Kidney epithelial cell (primary cell): Measurements from ENCODE around the gene PPP1R27. TPM values are rescaled to one million over a fixed set of nuclear protein-coding genes. Genes with fewer than 3 reads are reported as not detected.

Experiments used
- DNase-seq: peaks from one replicate; pipeline ENCODE4 v3.0.0-alpha.2; 2010; ENCODE audit warnings: low read depth
- H3K27me3 ChIP-seq: 2 replicates; pipeline ENCODE4 v1.6.0; 2011; ENCODE audit warnings: low read length; ENCODE audit not compliant: control insufficient read depth, insufficient read depth
- H3K36me3 ChIP-seq: 2 replicates; pipeline ENCODE4 v1.5.1; 2011; ENCODE audit warnings: low read length; ENCODE audit not compliant: control insufficient read depth, insufficient read depth
- H3K4me3 ChIP-seq: 2 replicates; pipeline ENCODE4 v1.5.1; 2011; ENCODE audit warnings: low read depth, mild to moderate bottlenecking, control low read depth, low read length
- total RNA-seq: library from RNA; depleted of rRNA; stranded (reverse); fragments of >200 nt; gene quantifications from 2 replicates; pipeline ENCODE4 v1.2.3, GENCODE V29; 2015
- TF ChIP-seq, protein P1 (sequence below): IDR thresholded peaks from 2 replicates; pipeline ENCODE4 v1.5.1; 2011; ENCODE audit warnings: mild to moderate bottlenecking, moderate library complexity, low read length, control low read depth, inconsistent platforms; ENCODE audit not compliant: insufficient read depth, poor library complexity, severe bottlenecking

Gene PPP1R27
- total RNA-seq, 1 donor from 2014 or later: 0.38 TPM

DNA sequence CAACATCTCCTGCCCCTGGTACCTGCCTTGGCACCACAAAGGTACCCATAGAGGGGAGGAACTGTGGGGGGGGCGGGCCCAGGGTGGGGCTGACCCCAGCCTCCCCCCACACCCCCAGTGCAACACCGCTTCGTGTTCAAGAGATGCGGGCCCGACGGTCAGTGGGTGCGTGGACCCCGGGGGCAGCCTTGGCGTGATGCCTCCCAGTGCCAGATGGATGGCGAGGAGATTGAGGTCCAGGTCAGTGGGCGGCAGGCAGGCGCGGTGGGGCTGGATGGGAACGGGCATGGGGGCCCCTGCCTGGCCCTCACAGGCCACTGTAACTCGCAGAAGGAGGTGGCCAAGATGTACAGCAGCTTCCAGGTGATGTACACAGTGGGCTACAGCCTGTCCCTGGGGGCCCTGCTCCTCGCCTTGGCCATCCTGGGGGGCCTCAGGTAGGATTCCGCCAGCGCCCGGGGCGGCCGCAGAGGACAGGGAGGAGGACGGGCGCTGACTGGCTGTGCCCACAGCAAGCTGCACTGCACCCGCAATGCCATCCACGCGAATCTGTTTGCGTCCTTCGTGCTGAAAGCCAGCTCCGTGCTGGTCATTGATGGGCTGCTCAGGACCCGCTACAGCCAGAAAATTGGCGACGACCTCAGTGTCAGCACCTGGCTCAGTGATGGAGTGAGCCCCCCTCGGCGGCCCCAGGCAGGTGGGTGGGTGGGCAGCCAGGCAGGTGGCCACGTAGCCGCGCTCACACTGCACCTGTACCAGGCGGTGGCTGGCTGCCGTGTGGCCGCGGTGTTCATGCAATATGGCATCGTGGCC lies 23.8 kb downstream of the PPP1R27 start:
- Histone ChIP-seq H3K27me3 (peaks cover 54% of the 10 kb centered on the region), H3K4me3 (no peak overlapping the region), H3K36me3 (no peaks in the 10 kb centered on the region)
- TF ChIP-seq, protein P1, sequence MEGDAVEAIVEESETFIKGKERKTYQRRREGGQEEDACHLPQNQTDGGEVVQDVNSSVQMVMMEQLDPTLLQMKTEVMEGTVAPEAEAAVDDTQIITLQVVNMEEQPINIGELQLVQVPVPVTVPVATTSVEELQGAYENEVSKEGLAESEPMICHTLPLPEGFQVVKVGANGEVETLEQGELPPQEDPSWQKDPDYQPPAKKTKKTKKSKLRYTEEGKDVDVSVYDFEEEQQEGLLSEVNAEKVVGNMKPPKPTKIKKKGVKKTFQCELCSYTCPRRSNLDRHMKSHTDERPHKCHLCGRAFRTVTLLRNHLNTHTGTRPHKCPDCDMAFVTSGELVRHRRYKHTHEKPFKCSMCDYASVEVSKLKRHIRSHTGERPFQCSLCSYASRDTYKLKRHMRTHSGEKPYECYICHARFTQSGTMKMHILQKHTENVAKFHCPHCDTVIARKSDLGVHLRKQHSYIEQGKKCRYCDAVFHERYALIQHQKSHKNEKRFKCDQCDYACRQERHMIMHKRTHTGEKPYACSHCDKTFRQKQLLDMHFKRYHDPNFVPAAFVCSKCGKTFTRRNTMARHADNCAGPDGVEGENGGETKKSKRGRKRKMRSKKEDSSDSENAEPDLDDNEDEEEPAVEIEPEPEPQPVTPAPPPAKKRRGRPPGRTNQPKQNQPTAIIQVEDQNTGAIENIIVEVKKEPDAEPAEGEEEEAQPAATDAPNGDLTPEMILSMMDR: no peak
- DNase-seq: no peak

DNA sequence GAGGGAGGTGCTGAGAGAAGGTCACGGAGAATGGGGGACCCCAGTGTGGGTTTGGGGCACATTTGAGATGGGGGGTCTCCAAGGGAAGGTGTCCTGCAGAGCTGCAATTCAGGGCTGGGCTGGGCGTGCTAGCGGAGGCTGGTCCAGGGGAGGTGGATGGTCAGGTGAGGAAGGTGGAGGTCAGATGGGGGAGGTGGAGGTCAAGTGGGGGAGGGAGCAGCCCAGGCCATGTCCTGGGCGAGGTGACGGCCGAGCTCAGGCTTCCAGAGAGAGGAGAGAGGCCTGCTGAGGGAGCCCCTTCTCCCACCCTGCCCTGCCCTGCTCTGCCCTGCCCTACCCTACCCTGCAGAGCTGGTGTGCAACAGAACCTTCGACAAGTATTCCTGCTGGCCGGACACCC lies 24.4 kb downstream of the PPP1R27 start:
- peaks cover 60% of the 10 kb centered on the region for H3K27me3 ChIP-seq
- TF ChIP-seq, protein P1: no peak
- no peak overlapping the region for H3K4me3 ChIP-seq

GRCh38 chr17:81809556-81809998 lies 25.3 kb downstream of the PPP1R27 start:
- Histone ChIP-seq H3K27me3 (peaks cover 68% of the 10 kb centered on the region), H3K36me3 (no peaks in the 10 kb centered on the region), H3K4me3 (no peak overlapping the region)
- no peak for DNase-seq
- TF ChIP-seq, protein P1: no peak

More for the DNA sequence above, 24.4 kb downstream of the PPP1R27 start:
- no peak for DNase-seq
- no peaks in the 10 kb centered on the region for H3K36me3 ChIP-seq

DNA sequence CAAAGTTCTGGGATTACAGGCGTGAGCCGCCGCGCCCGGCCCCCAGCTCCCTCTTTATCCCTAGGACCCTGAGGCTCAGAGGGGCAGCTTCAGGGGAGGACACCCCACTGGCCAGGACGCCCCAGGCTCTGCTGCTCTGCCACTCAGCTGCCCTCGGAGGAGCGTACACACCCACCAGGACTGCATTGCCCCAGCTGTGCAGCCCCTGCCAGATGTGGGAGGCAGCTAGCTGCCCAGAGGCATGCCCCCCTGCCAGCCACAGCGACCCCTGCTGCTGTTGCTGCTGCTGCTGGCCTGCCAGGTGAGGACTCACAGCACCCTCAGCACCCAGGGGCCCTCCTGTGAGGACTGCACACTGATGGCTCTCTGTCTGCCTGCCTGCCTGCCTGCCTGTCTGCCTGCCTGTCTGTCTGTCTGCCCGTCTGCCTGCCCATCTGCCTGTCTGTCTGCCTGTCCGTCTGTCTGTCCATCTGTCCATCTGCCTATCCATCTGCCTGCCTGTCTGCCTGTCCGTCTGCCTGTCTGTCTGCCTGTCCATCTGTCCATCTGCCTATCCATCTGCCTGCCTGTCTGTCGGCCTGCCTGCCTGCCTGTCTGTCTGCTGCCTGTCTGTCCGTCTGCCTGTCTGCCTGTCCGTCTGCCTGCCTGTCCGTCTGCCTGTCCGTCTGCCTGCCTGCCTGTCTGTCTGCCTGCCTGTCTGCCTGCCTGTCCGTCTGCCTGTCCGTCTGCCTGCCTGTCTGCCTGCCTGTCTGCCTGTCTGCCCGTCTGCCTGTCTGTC lies 25.9 kb downstream of the PPP1R27 start:
- no peak overlapping the region for H3K4me3 ChIP-seq
- DNase-seq: no peak
- no peaks in the 10 kb centered on the region for H3K36me3 ChIP-seq
- TF ChIP-seq, protein P1: peak; percentile 22
- H3K27me3 ChIP-seq: peaks cover 72% of the 10 kb centered on the region

DNA sequence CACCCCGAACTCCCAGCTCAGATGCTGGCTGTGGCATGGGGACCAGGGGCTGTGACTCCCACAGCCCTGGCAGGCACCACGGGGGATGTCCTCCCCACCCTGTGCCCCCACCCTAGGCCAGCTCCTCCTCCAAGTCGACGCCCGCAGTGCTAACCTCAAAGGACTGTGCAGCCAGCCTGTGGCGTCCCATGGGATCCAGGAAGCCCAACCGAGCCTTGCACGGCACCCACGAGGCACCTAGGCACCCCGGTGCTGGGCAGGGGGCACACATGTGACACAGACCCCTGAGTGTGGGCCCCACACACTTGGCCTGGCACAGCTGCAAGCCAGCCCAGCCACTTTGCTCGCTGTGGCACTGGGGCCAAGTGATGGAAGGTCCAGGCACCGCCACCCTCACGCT lies 27.0 kb downstream of the PPP1R27 start:
- TF ChIP-seq, protein P1: no peak
- Histone ChIP-seq H3K4me3 (no peak overlapping the region), H3K27me3 (peaks cover 84% of the 10 kb centered on the region), H3K36me3 (no peaks in the 10 kb centered on the region)
- no peak for DNase-seq
